Effector memory CD8-positive, alpha-beta T cell (primary cell): ENCODE results near the gene COL11A1.

Source experiments
- ATAC-seq: fragments of 150-1000 bp; cut with Tn5 transposase; replicated peaks from 2 replicates; pipeline ENCODE4 v1.10.0; 2021; ENCODE audit warnings: mild to moderate bottlenecking, moderate library complexity
- DNase-seq, 3 experiments: peaks; one replicate each; pipeline ENCODE4 v3.0.0; 2021
- H3K27ac Mint-ChIP-seq, 2 donors: one replicate each; pipeline ENCODE4 v1.8.0; 2022; ENCODE audit warnings: mild to moderate bottlenecking in 2 of 2, mixed read lengths in 2 of 2, moderate library complexity in 2 of 2
- H3K27me3 Mint-ChIP-seq, 2 donors: one replicate each; pipeline ENCODE4 v1.8.0; 2022; ENCODE audit warnings: mixed read lengths in 2 of 2
- H3K36me3 Mint-ChIP-seq: one replicate; pipeline ENCODE4 v1.8.0; 2022; ENCODE audit warnings: mild to moderate bottlenecking, moderate library complexity, mixed read lengths; ENCODE audit not compliant: insufficient read depth
- H3K4me1 Mint-ChIP-seq, 2 donors: one replicate each; pipeline ENCODE4 v1.8.0; 2022; ENCODE audit warnings: low read depth in 2 of 2, mixed read lengths in 2 of 2
- H3K4me3 Mint-ChIP-seq, 2 donors: one replicate each; pipeline ENCODE4 v1.8.0; 2022; ENCODE audit warnings: mild to moderate bottlenecking in 2 of 2, mixed read lengths in 2 of 2, moderate library complexity in 2 of 2
- H3K9me3 Mint-ChIP-seq, 2 donors: one replicate each; pipeline ENCODE4 v1.8.0; 2022; ENCODE audit warnings: mixed read lengths in 2 of 2

Gene COL11A1

DNA sequence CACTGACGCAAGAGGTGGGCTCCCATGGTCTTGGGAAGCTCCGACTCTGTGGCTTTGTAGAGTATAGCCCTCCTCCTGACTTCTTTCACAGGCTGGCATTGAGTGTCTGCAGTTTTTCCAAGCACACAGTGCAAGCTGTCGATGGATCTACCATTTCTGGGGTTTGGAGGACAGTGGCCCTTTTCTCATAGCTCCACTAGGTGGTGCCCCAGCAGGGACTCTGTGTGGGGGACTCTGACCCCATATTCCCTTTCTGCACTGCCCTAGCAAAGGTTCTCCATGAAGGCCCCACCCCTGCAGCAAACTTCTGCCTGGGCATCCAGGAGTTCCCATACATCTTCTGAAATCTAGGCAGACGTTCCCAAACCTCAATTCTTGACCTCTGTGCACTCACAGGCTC is 236.2 kb downstream of the COL11A1 start:
- no peaks in the 10 kb centered on the region for H3K27me3 Mint-ChIP-seq
- H3K27ac Mint-ChIP-seq: no peak overlapping the region
- H3K4me1 Mint-ChIP-seq: no peaks in the 10 kb centered on the region
- no peak overlapping the region for H3K4me3 Mint-ChIP-seq
- no peaks in the 10 kb centered on the region for H3K36me3 Mint-ChIP-seq
- ATAC-seq (no peak), DNase-seq (no peak)
- peaks cover 3 to 14% of the 10 kb centered on the region in 2 donors for H3K9me3 Mint-ChIP-seq

DNA sequence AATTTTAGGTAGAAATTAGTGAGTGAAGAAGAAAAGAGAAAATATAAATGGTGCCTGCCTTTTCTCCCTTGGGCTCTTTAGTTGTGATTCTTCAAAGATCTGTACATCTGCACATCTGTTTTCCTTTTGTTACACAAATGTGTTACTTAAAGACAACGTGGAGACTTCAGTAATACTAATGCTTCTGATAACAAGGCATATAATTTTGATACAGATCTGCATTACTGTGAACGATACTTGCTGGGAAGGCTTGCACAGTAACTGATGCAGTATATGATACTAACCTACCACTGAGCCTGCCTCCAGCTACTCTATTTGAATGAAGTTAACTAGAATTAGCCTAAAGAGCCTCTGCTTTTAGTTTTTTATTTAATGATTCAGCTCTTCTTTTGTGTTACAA is 244.6 kb downstream of the COL11A1 start:
- no peak overlapping the region for H3K27ac Mint-ChIP-seq
- no peaks in the 10 kb centered on the region for H3K27me3 Mint-ChIP-seq
- H3K4me1 Mint-ChIP-seq: no peaks in the 10 kb centered on the region
- no peak for DNase-seq
- H3K36me3 Mint-ChIP-seq: no peaks in the 10 kb centered on the region
- H3K4me3 Mint-ChIP-seq: no peak overlapping the region
- no peak for ATAC-seq
- peaks cover 7 to 21% of the 10 kb centered on the region in 2 donors for H3K9me3 Mint-ChIP-seq

- Mint-ChIP-seq H3K9me3 (peaks cover 10 to 21% of the 10 kb centered on the region in 2 donors), H3K27me3 (no peaks in the 10 kb centered on the region), H3K4me1 (no peaks in the 10 kb centered on the region), H3K4me3 (no peak overlapping the region), H3K27ac (no peak overlapping the region), H3K36me3 (no peaks in the 10 kb centered on the region)
- DNase-seq (no peak), ATAC-seq (no peak)
Measured at GRCh38 chr1:102861247-102861646, 247.1 kb downstream of the COL11A1 start.

- Mint-ChIP-seq H3K36me3 (no peaks in the 10 kb centered on the region), H3K4me3 (no peak overlapping the region), H3K27me3 (no peaks in the 10 kb centered on the region), H3K27ac (no peak overlapping the region), H3K9me3 (peaks cover 8 to 24% of the 10 kb centered on the region in 2 donors), H3K4me1 (no peaks in the 10 kb centered on the region)
- DNase-seq (no peak), ATAC-seq (no peak)
Measured at GRCh38 chr1:102858695-102859094, 249.6 kb downstream of the COL11A1 start.

GRCh38 chr1:102857251-102857650 is 251.1 kb downstream of the COL11A1 start:
- no peaks in the 10 kb centered on the region for H3K4me1 Mint-ChIP-seq
- no peak overlapping the region for H3K4me3 Mint-ChIP-seq
- no peak for DNase-seq
- no peaks in the 10 kb centered on the region for H3K36me3 Mint-ChIP-seq
- H3K9me3 Mint-ChIP-seq: peaks cover 10 to 35% of the 10 kb centered on the region in 2 donors
- H3K27ac Mint-ChIP-seq: no peak overlapping the region
- ATAC-seq: no peak
- no peaks in the 10 kb centered on the region for H3K27me3 Mint-ChIP-seq

GRCh38 chr1:102853701-102854187 is 254.6 kb downstream of the COL11A1 start:
- H3K27me3 Mint-ChIP-seq: no peaks in the 10 kb centered on the region
- ATAC-seq (no peak), DNase-seq (no peak)
- H3K36me3 Mint-ChIP-seq: no peaks in the 10 kb centered on the region
- H3K4me1 Mint-ChIP-seq: no peaks in the 10 kb centered on the region
- H3K9me3 Mint-ChIP-seq: peaks cover 10 to 22% of the 10 kb centered on the region in 2 donors
- no peak overlapping the region for H3K27ac Mint-ChIP-seq
- H3K4me3 Mint-ChIP-seq: no peak overlapping the region

GRCh38 chr1:102853136-102853535 is 255.2 kb downstream of the COL11A1 start:
- Mint-ChIP-seq H3K27me3 (no peaks in the 10 kb centered on the region), H3K4me1 (no peaks in the 10 kb centered on the region), H3K4me3 (no peak overlapping the region), H3K36me3 (no peaks in the 10 kb centered on the region), H3K9me3 (peaks cover 6 to 23% of the 10 kb centered on the region in 2 donors), H3K27ac (no peak overlapping the region)
- ATAC-seq (no peak), DNase-seq (no peak)

GRCh38 chr1:102852613-102853012 is 255.7 kb downstream of the COL11A1 start:
- Mint-ChIP-seq H3K4me1 (no peaks in the 10 kb centered on the region), H3K27ac (no peak overlapping the region), H3K36me3 (no peaks in the 10 kb centered on the region), H3K4me3 (no peak overlapping the region), H3K9me3 (peaks cover 6 to 27% of the 10 kb centered on the region in 2 donors), H3K27me3 (no peaks in the 10 kb centered on the region)
- ATAC-seq: no peak
- no peak for DNase-seq

GRCh38 chr1:102851616-102852015 is 256.7 kb downstream of the COL11A1 start:
- Mint-ChIP-seq H3K27ac (no peak overlapping the region), H3K36me3 (no peaks in the 10 kb centered on the region), H3K27me3 (no peaks in the 10 kb centered on the region), H3K9me3 (peaks cover 6 to 27% of the 10 kb centered on the region in 2 donors), H3K4me3 (no peak overlapping the region), H3K4me1 (no peaks in the 10 kb centered on the region)
- DNase-seq (no peak), ATAC-seq (no peak)

GRCh38 chr1:102842606-102843005 is 265.7 kb downstream of the COL11A1 start:
- DNase-seq (no peak), ATAC-seq (no peak)
- Mint-ChIP-seq H3K36me3 (no peaks in the 10 kb centered on the region), H3K4me1 (no peaks in the 10 kb centered on the region), H3K9me3 (peaks cover 5 to 8% of the 10 kb centered on the region in 2 donors), H3K27me3 (no peaks in the 10 kb centered on the region), H3K27ac (no peak overlapping the region), H3K4me3 (no peak overlapping the region)

DNA sequence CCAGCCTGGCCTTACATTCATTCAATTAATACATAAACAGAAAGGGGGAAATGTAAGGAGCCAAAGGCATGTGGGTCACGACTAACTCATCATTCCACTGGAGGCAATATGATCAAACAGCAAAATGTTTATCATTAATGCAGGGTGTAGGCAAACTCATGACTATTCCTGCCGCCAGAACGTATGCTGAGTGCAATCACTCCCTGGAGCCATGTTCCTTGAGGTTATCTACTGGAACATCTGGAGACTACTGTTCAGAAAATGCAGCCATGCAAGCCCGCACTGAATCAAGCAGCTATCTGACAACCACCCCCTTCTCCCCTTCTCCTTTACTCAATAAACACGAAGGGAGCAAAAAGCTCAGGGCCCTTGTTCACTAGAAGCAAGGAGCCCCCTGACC is 267.6 kb downstream of the COL11A1 start:
- no peak for DNase-seq
- no peaks in the 10 kb centered on the region for H3K4me1 Mint-ChIP-seq
- H3K27ac Mint-ChIP-seq: no peak overlapping the region
- H3K27me3 Mint-ChIP-seq: no peaks in the 10 kb centered on the region
- H3K9me3 Mint-ChIP-seq: peaks cover 3 to 8% of the 10 kb centered on the region in 2 donors
- H3K4me3 Mint-ChIP-seq: no peak overlapping the region
- no peaks in the 10 kb centered on the region for H3K36me3 Mint-ChIP-seq
- no peak for ATAC-seq

GRCh38 chr1:102838016-102838415 is 270.3 kb downstream of the COL11A1 start:
- peaks cover 0 to 2% of the 10 kb centered on the region in 2 donors for H3K9me3 Mint-ChIP-seq
- ATAC-seq: no peak
- no peak overlapping the region for H3K27ac Mint-ChIP-seq
- H3K27me3 Mint-ChIP-seq: no peaks in the 10 kb centered on the region
- H3K4me3 Mint-ChIP-seq: no peak overlapping the region
- no peaks in the 10 kb centered on the region for H3K4me1 Mint-ChIP-seq
- DNase-seq: no peak
- H3K36me3 Mint-ChIP-seq: no peaks in the 10 kb centered on the region

DNA sequence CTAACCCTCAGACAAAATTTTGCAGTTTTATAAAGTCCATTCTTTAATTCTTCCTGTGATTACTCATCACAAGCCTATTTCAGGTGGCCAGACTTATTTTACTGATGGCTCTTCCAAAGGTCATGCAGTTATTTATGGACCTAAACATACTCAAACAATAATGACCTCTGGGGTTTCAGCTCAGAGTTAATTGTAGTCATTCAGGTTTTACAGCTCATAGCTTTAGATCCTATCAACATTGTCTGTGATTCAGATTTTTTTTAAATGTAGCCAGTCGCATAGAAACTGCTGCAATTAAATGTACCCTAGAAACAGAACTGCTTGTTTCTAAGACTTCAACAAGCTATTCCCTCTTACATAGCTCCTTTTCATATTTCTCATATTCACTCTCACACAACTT is 270.8 kb downstream of the COL11A1 start:
- no peak overlapping the region for H3K4me3 Mint-ChIP-seq
- H3K4me1 Mint-ChIP-seq: no peaks in the 10 kb centered on the region
- no peak overlapping the region for H3K27ac Mint-ChIP-seq
- ATAC-seq (no peak), DNase-seq (no peak)
- no peaks in the 10 kb centered on the region for H3K27me3 Mint-ChIP-seq
- no peaks in the 10 kb centered on the region for H3K9me3 Mint-ChIP-seq
- no peaks in the 10 kb centered on the region for H3K36me3 Mint-ChIP-seq

GRCh38 chr1:102836991-102837390 is 271.3 kb downstream of the COL11A1 start:
- DNase-seq: no peak
- H3K9me3 Mint-ChIP-seq: no peaks in the 10 kb centered on the region
- no peaks in the 10 kb centered on the region for H3K4me1 Mint-ChIP-seq
- no peak overlapping the region for H3K4me3 Mint-ChIP-seq
- no peaks in the 10 kb centered on the region for H3K36me3 Mint-ChIP-seq
- no peak for ATAC-seq
- no peaks in the 10 kb centered on the region for H3K27me3 Mint-ChIP-seq
- no peak overlapping the region for H3K27ac Mint-ChIP-seq
